Aorta (tissue), 5 donors: ENCODE data around the gene CCNG2. TPM values are rescaled to one million over a fixed set of nuclear protein-coding genes. Genes with fewer than 3 reads are reported as not detected.

Experiments
- ATAC-seq: fragments of 200-7000 bp; cut with Tn5 transposase; one replicate; pipeline ENCODE4 v1.9.1; 2022; ENCODE audit warnings: moderate library complexity; ENCODE audit not compliant: low FRiP score
- DNase-seq, 2 donors: peaks; one replicate each; pipeline ENCODE4 v3.0.0-alpha.2; 2020
- H3K27ac ChIP-seq, 2 donors: one replicate each; pipeline ENCODE4 v1.5.1; 2013; ENCODE audit warnings: low read length in 2 of 2, mild to moderate bottlenecking in 2 of 2, moderate library complexity in 2 of 2, control low read depth in 1 of 2, inconsistent platforms in 1 of 2, low read depth in 1 of 2
- H3K27me3 ChIP-seq, 2 donors: one replicate each; pipeline ENCODE4 v1.6.1; 2013; ENCODE audit warnings: control low read depth in 1 of 2, low read length in 1 of 2, mild to moderate bottlenecking in 1 of 2, moderate library complexity in 1 of 2; ENCODE audit not compliant: insufficient read depth in 2 of 2, control insufficient read depth in 1 of 2
- H3K36me3 ChIP-seq, 2 donors: one replicate each; pipeline ENCODE4 v1.6.1; 2013; ENCODE audit warnings: control low read depth in 1 of 2, low read length in 1 of 2, mild to moderate bottlenecking in 1 of 2; ENCODE audit not compliant: insufficient read depth in 2 of 2, control insufficient read depth in 1 of 2
- H3K4me1 ChIP-seq, 2 donors: one replicate each; pipeline ENCODE4 v1.6.1; 2013; ENCODE audit warnings: low read length in 2 of 2, control low read depth in 1 of 2, mild to moderate bottlenecking in 1 of 2, moderate library complexity in 1 of 2; ENCODE audit not compliant: insufficient read depth in 2 of 2, control insufficient read depth in 1 of 2
- H3K4me3 ChIP-seq, 2 donors: one replicate each; pipeline ENCODE4 v1.5.1; 2013; ENCODE audit warnings: low read length in 2 of 2, control low read depth in 1 of 2, mild to moderate bottlenecking in 1 of 2
- H3K9me3 ChIP-seq: one replicate; pipeline ENCODE4 v1.6.1; 2013; ENCODE audit warnings: mild to moderate bottlenecking, low read length; ENCODE audit not compliant: control insufficient read depth
- WGBS, 2 donors: extraction: QIAGEN DNeasy Blood & Tissue Kit; methylation state at CpG; one replicate each; pipeline ENCODE4 v1.1.7; 2013; 5-methylcytosine and 5-hydroxymethylcytosine counted together
- intact Hi-C, 2 donors: fragments of 100-400 bp; cut with DNase I; formaldehyde crosslinking; loops; one replicate each; pipeline versions ENCODE4 v1.14.2 to v1.15.0; 2022
- polyA plus RNA-seq, 2 donors: library from polyadenylated mRNA; stranded (reverse); fragments of 200-250 nt; gene quantifications; one replicate each; pipeline ENCODE4 v1.2.3, GENCODE V29; 2013
- total RNA-seq, 2 donors: library from RNA; stranded (reverse); fragmentation: NEBNext Ultra II Directional; extraction: Animal tissue kit (Norgen Biotek cat#: 25700); gene quantifications; one replicate each; pipeline ENCODE4 v1.2.1, GENCODE V29; 2021
- donor health status: healthy with polysubstance abuse.
- donor health status: Bipolar disorder and iron deficiency.
- donor health status: DM: no; HTN: no; CAD: no.
- donor health status: DM: no; HTN: no; CAD: no.
- donor health status: DM: yes; HTN: yes; CAD: no.

The CCNG2 gene
- total and polyA plus RNA-seq, 4 donors = 28.8 to 57.5 (median 42.6) TPM

GRCh38 chr4:77199276-77199675 lies 42.3 kb downstream of the CCNG2 start:
- Histone ChIP-seq H3K27ac (no peak overlapping the region), H3K36me3 (no peaks in the 10 kb centered on the region), H3K4me1 (no peaks in the 10 kb centered on the region), H3K9me3 (no peaks in the 10 kb centered on the region), H3K4me3 (no peak overlapping the region), H3K27me3 (no peaks in the 10 kb centered on the region)
- no peak for DNase-seq
- 93 to 97% methylated on average over 2 of the region's 2 CpGs for WGBS, 2 donors
- ATAC-seq = no peak
- intact Hi-C loops = no loop called here

DNA sequence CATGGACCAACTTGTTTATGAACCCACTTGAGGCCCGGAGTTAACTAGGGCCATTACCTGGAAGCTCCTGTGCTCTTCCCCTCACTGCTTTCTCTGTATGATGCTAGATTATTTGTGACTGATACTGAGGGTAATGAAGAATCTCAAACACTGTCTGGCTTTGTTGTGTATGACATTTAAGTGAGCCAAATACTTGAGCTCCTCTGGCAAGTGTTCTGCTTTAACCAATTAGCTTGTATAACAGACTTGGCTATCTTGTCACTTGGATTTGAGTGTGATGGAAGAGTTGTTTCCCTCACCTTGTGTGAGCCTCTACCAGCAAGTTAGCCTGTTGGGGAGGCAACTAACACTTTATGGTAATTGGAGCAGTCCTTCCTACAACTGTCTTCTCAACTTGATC lies 42.7 kb downstream of the CCNG2 start:
- DNase-seq = no peak
- Histone ChIP-seq H3K36me3 (no peaks in the 10 kb centered on the region), H3K4me1 (no peaks in the 10 kb centered on the region), H3K4me3 (no peak overlapping the region), H3K9me3 (no peaks in the 10 kb centered on the region), H3K27me3 (no peaks in the 10 kb centered on the region), H3K27ac (no peak overlapping the region)
- 96 to 98% methylated on average over 1 of the region's 1 CpG for WGBS, 2 donors
- intact Hi-C loops = loop anchor here (5.0 kb wide), 3 partner anchors 102 to 687 kb away; no protein-coding TSS in a partner anchor
- no peak for ATAC-seq

GRCh38 chr4:77201343-77201742 lies 44.3 kb downstream of the CCNG2 start:
- 98 to 100% methylated on average over 1 of the region's 1 CpG for WGBS, 2 donors
- DNase-seq (no peak), ATAC-seq (no peak)
- Histone ChIP-seq H3K9me3 (no peaks in the 10 kb centered on the region), H3K4me3 (no peak overlapping the region), H3K27me3 (no peaks in the 10 kb centered on the region), H3K27ac (no peak overlapping the region), H3K4me1 (no peaks in the 10 kb centered on the region), H3K36me3 (no peaks in the 10 kb centered on the region)
- intact Hi-C loops = loop anchor here (5.0 kb wide), 3 partner anchors 104 to 689 kb away; no protein-coding TSS in a partner anchor

GRCh38 chr4:77201857-77202256 lies 44.9 kb downstream of the CCNG2 start:
- intact Hi-C loops = loop anchor here (2.0 to 5.0 kb wide), 4 partner anchors 105 to 690 kb away; no protein-coding TSS in a partner anchor

GRCh38 chr4:77202491-77202890 lies 45.5 kb downstream of the CCNG2 start:
- H3K9me3 ChIP-seq = no peaks in the 10 kb centered on the region
- no peak overlapping the region for H3K27ac ChIP-seq
- H3K4me3 ChIP-seq = no peak overlapping the region
- DNase-seq = no peak
- H3K36me3 ChIP-seq = no peaks in the 10 kb centered on the region
- no peak for ATAC-seq
- no peaks in the 10 kb centered on the region for H3K4me1 ChIP-seq
- intact Hi-C loops = loop anchor here (2.0 to 5.0 kb wide), 4 partner anchors 105 to 690 kb away; no protein-coding TSS in a partner anchor
- WGBS, 2 donors = 93 to 96% methylated on average over 1 of the region's 1 CpG
- H3K27me3 ChIP-seq = no peaks in the 10 kb centered on the region

More at GRCh38 chr4:77201857-77202256, 44.9 kb downstream of the CCNG2 start:
- H3K4me3 ChIP-seq = no peak overlapping the region
- H3K27me3 ChIP-seq = no peaks in the 10 kb centered on the region
- 84 to 90% methylated on average over 3 of the region's 3 CpGs for WGBS, 2 donors
- ATAC-seq (no peak), DNase-seq (no peak)
- H3K36me3 ChIP-seq = no peaks in the 10 kb centered on the region
- H3K4me1 ChIP-seq = no peaks in the 10 kb centered on the region
- H3K9me3 ChIP-seq = no peaks in the 10 kb centered on the region
- H3K27ac ChIP-seq = no peak overlapping the region

DNA sequence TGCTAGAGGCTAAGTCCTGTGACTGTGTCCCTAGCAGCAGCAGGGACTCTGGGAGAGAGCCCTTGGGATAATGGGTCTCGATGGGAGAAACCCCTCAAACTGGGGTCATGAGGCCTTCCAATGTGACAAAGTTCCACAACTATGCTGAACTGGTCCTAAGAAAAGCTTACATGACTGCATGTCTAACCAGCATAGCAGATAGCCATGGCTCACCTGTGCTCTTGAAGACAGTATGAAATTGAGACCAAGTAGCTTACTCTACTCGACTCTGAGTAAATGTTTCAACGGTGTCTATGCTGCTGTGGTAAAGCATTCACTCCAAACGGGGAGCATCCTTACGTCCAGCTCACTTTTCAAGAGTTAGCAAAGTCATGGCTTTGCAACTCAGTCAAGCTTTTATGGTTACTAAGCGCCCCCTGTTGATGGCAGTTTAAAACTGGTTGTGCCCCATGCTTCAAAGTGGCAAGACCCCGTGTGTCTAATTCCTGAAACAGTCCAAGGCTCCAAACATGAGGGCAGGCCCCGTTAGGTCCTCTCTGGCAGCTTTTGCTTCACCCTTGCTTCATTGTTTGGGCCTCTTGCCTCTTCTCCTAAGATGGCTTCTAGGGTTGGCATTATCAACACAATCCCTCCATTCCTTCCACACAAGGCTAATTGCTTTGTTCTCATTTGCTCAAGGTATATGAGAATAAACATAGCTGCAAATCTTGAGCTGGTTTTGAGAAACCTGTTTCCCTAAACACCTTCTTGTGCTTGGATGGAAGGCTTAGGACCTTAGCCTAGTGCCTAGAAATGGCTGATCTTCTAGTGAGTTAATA lies 46.6 kb downstream of the CCNG2 start:
- H3K27ac ChIP-seq = no peak overlapping the region
- peak in 1 of 2 donors; percentile 59 for DNase-seq
- WGBS, 2 donors = 18 to 22% methylated on average over 8 of the region's 8 CpGs
- peak; percentile 68 for ATAC-seq
- H3K4me1 ChIP-seq = no peaks in the 10 kb centered on the region
- intact Hi-C loops = loop anchor here (2.0 to 5.0 kb wide), 4 partner anchors 106 to 691 kb away; no protein-coding TSS in a partner anchor
- no peaks in the 10 kb centered on the region for H3K9me3 ChIP-seq
- H3K27me3 ChIP-seq = no peaks in the 10 kb centered on the region
- no peak overlapping the region for H3K4me3 ChIP-seq
- no peaks in the 10 kb centered on the region for H3K36me3 ChIP-seq

DNA sequence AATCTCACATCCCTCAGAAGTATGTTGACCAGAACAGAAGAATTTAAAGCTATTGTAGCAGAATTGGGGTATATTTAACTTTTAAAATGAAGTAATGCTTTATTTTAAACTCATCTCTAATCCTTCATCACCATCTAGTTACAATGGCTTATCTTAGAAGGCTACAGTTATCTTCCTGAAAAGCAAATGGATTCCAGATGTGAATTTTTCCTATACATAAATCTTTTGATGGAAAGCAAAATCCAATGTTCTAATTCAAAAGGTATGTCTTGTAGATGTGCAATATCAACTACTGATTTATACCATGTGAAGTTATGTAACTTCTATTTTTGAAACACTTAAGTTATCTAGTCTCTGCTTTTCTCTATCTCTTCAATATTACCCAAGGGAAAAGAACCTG lies 47.6 kb downstream of the CCNG2 start:
- intact Hi-C loops = loop anchor here (5.0 kb wide), 4 partner anchors 107 to 777 kb away; no protein-coding TSS in a partner anchor
- Histone ChIP-seq H3K27ac (no peak overlapping the region), H3K4me1 (no peaks in the 10 kb centered on the region), H3K9me3 (no peaks in the 10 kb centered on the region), H3K27me3 (no peaks in the 10 kb centered on the region), H3K4me3 (no peak overlapping the region), H3K36me3 (no peaks in the 10 kb centered on the region)
- no peak for ATAC-seq
- DNase-seq = no peak

DNA sequence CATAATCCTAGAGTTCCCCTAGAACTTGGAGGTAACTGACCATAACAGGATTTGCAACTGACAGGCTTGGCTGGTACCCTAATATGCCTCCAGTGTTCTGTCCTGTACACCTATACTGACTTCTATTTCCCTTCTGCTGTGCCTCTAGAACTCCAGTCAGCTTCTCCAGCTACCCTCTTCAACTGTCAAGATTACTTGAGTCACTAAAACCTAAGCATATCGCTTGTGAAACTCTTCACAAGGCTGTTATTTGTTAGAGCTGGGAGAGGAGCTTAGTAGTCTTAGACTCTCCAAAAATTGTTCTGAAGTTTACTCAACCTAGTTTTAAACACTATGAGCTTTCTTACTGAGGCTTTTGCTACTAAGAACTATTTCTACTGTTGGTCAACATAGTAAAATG lies 52.0 kb downstream of the CCNG2 start:
- no peaks in the 10 kb centered on the region for H3K27me3 ChIP-seq
- H3K36me3 ChIP-seq = no peaks in the 10 kb centered on the region
- DNase-seq (no peak), ATAC-seq (no peak)
- H3K9me3 ChIP-seq = no peaks in the 10 kb centered on the region
- H3K27ac ChIP-seq = no peak overlapping the region
- H3K4me1 ChIP-seq = no peaks in the 10 kb centered on the region
- 96 to 99% methylated on average over 1 of the region's 1 CpG for WGBS, 2 donors
- no peak overlapping the region for H3K4me3 ChIP-seq
- intact Hi-C loops = loop anchor here in 1 of 2 donors (5.0 kb wide), 1 partner anchor 782 kb away; no protein-coding TSS in a partner anchor

DNA sequence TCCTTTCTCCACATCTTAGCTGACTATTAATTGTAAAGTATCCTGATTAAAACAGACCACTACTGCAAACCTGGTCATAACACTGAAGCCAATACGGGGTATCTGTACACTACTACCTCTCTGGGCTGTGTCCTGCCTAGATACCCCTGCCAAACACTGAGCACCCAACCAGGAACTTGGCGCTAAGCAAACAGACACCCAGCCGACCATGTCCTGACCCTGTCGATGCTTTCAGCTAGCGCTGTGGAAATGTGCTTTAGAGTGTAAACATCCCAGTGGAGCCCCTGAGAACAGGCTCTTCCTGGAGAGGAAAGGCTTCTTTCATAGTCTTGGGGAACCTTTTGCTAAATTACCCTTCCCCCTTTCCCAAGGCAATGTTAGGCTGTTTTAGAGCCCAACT lies 52.9 kb downstream of the CCNG2 start:
- DNase-seq (no peak), ATAC-seq (no peak)
- Histone ChIP-seq H3K4me3 (no peak overlapping the region), H3K27ac (no peak overlapping the region), H3K4me1 (no peaks in the 10 kb centered on the region), H3K9me3 (no peaks in the 10 kb centered on the region), H3K36me3 (no peaks in the 10 kb centered on the region), H3K27me3 (no peaks in the 10 kb centered on the region)
- WGBS, 2 donors = 68% methylated on average over 5 of the region's 5 CpGs
- intact Hi-C loops = loop anchor here in 1 of 2 donors (5.0 kb wide), 1 partner anchor 783 kb away; no protein-coding TSS in a partner anchor
